HG02571 (cell line): ENCODE measurements around the gene ELL.
"Not testable (repeated sequence)": the region's sequence is repeated elsewhere in the genome, so short reads cannot be mapped to it uniquely, and the experiment has no call there.

Experiments used
- ATAC-seq: cut with Tn5 transposase; IDR thresholded peaks from one replicate; pipeline ENCODE4 v1.9.1; 2021; ENCODE audit warnings: mild to moderate bottlenecking, moderate library complexity; ENCODE audit not compliant: unreplicated experiment

Gene ELL

DNA sequence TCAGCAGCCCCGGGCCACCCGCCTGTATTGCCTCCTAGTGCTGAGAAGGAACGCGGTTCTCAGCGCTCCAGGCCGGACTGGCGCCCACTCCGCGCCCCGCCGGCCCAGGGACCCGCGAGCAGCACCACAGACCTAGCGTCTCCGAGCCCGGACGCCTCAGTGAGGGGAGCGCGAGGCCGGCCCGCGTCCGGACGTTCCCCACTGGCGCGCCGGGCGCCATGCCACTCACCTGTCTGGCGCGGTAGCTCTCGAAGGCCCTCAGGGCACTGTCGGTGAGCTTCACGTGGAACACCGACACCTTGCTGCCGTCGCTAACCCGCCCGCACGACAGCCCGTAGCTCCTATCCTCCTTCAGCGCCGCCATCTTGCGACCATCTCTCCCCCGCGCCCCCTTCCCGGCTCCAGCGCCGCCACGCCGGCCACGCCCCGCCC lies at the start of gene ELL:
Gene ELL (minus strand): TSS at position 379 of the 432 bp plus-strand sequence. CDS start 15 bp downstream, at position 364.
- ATAC-seq: peak; percentile 2

DNA sequence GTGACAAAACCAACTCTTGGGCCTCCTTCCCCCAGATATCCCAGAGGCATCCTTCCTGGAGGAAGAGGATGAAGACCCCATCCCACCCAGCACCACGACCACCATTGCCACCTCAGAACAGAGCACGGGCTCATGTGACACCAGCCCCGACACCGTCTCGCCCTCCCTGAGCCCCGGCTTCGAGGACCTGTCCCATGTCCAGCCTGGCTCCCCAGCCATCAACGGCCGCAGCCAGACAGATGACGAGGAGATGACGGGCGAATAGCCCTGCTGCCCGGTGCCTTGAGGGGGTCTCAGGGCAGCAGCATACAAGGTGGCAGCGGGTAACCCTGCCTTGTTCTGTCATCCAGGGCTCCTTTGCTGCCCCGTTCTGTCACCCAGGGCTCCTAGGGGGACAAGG lies 46.5 kb upstream of the ELL start:
- ATAC-seq: no peak

DNA sequence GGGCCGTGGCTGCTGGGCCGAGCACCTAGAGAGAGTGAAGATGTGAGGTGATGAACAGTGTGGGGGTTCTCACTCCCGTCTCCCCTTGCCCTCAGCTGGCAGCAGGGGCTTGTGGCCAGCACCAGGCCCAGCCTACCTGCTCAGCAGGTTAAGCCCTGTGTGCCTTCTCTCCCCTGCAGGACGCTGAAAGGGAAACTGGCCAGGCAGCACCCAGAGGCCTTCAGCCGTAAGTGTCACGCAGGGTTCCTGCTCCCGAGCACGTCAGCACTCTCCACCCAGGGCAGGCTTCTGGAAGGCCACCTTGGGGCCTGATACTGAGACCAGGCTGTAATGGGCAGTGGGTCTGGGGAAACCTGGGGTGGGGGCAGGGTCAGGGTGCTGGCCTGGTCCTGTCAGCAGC lies 45.1 kb upstream of the ELL start:
- no peak for ATAC-seq

DNA sequence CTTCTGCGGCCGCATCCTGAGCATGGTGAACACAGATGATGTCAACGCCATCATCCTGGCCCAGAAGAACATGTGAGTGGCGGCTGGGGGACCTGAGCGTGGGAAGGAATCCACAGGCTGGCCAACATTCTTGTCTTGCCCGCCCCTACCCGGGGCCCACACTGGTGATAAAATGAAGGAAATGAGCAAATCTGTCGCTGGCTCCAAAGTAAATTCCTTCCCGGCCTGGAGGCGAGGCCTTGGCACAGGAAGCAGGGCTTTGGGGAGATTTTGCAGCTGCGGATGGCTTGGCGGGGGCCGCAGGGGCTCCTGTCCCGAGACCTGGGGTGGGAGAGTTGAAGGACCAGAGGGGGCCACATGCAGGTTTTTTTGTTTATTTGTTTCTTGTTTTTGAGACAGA lies 40.2 kb upstream of the ELL start:
- no peak for ATAC-seq

DNA sequence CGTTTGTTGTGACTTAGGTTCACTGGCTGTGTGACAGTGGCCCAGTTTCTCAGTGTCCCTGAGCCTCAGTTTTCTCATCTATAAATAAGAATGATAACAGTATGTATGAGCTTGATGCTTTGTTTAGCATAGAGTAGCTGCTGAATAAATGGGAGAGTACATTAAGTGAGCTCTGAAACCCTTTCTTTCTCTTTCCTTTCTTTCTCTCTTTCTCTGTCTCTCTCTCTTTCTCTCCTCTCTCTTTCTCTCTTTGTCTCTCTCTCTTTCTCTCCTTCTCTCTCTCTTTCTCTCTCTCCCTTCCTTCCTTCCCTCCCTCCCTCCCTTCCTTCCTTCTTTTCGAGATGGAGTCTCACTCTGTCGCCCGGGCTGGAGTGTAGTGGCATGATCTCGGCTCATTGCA lies 37.8 kb upstream of the ELL start:
- no peak for ATAC-seq

DNA sequence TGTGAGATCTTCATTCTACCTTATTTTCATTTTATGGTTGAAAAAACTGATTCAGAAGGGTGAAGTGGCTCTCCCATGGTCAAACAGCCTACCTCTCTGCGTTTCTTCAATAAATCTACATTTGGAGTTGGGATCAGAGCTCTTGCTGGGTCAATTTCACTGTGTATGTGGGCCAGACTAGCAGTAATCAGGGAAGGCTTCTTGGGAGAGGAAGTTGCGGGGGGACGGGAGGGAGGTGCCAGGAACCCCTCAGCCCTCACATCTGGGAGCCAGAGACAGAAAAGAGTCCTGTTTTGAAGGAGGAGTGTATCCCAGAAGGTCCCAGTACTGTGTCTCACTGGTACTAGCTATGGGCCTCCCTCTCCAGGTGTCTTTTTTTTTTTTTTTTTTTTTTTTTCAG lies 36.7 kb upstream of the ELL start:
- ATAC-seq: no peak

DNA sequence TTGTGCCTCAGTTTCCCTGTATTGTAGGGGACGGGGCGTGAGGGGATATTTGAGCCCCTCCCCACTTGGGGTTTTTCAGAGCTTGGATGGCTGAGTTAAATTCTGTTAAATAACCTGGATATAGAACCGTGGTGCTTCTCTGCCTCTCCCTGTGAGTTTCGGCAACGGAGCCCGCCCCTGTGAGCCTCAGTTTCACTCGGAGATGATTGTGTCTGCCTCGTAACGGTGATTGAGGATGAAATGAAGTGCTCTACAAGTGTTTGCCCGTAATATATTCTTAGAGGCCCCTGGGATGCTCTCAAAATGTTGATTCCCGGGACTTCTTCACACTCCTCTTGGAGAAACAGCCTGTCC lies 36.3 kb upstream of the ELL start:
- ATAC-seq: no peak

DNA sequence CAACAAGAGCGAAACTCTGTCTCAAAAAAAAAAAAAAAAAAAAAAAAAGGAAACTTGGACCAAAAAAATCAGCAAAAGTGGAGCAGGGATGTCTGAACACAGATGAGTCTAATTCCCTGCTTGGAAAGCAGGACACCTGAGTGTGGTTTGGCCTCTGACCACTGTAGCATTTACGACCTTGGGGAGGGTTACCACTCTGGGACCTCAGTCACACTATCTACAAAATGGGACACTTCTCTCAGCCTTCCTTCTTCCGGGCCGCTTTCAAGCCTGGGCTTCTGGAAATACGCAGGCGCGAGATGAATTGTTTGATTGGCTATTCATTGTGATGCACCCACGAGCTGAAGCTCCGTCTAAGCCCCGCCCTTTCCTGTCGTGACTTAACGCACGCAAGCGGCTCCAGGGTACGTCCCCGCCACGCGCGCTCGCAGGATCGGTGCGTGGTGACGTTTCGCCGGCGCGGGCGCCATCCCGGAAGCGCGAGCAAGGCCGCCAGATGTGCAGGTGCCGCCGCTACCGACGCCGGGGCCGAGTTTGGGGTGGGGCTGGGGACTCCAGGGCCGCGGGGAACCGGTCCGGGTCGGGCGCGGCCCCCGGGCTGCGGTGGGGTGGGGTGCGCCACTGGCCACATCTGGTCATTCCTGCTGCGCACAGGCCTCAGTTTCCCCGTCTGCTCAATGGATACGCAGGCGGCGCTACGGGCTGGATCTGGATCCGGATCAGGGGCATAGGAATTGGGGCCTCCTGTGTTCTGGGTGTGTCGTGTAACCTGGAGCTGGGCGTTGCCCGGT lies 35.7 kb upstream of the ELL start, which contains the start of gene KXD1:
Gene KXD1 (plus strand): TSS at position 460 of the 791 bp plus-strand sequence. CDS start 4,187 bp downstream, outside the sequence.
- ATAC-seq: peak; percentile 93

DNA sequence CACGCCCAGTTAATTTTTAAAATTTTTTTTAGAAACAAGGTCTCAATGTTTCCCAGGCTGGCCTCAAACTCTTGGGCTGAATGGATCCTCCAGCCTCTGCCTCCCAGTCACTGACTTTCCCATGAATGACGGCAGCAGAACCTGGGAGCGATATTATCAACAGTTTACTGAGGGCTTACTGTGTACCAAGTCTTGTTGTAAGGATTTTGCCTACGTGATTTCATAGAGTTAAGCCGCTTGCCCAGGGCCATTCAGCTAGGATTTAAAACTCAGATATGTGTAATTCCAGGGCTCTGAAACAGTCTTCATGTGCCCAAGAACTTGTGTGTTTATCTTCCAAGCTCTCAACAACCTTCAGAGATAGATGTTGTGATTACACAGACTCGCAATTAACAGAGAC lies 29.8 kb upstream of the ELL start:
- ATAC-seq: no peak

DNA sequence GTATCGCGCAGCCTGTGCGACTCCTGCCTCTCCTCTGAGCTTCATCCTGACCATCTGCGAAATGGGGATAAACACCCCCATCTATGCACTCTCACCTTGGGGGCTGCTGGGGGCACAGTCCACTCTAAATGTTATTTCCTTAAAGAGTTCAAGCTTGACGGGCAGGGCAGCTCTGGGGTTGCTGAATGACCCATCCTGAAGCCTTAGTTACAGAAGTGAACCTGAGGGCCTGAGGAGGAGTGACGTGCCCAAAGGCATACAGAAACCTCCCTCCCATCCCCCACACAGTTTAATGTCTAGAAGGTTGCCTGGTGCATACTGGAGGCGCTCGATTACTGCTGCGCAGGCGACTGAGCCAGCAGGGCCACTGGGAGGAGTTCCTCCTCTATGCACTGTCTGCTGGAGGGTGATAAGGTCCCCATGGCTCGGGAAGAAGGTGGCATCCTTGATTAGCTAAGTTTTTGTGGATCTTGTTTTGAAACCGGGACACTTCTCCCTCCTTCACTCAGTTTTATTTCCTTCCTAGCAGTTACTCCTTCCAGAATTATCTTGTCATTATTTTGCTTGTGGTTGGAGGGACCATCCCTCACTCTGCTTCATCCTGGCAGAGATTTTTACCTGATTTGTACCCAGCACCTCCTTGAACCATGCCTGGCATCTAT lies 22.1 kb upstream of the ELL start:
- peak; percentile 50 for ATAC-seq

DNA sequence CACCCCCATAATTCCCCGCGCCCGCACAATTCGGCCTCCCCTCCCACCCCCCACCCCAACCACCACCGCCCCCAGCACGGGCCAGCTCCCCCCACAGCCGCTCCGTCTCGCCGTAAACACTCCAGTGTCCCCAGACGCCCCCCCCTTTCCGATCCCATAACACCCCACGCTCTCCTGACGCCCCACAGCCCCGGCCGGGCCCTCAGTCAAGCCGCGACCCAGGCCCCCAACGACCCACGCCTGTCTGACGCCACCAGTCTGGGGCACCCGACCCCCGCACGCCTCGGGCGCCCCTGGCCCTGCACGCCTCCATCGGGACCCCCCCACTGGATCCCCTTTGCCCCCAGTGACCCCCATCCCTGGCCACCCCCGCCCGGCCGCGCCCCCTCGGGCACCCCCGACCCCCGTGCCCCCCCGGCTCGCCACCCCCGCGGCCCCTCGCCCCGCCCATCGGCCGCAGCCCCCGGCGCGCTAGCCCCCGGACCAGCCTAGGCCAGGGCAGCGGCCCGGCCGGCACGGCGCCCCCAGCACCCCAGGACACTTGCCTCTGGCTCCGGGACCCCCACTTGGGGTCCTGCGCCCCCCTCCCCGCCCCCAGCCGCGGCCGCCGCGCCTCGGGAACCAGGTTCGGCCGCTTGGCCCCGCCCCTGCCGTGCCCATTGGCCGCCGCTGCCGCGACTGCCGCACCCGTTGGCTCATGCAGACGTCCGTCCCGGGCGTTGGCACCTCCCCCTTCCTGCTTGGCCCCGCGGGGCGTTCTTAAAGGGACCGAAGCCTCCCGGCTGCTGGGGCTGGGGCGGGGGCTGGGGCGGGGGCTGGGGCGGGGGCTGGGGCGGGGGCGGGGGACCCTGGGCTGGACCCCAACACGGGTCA lies 21.3 kb upstream of the ELL start, which contains the start of gene FKBP8:
Gene FKBP8 (minus strand): TSS at position 633 of the 873 bp plus-strand sequence. CDS start 1,603 bp downstream, outside the sequence.
- ATAC-seq: peak; percentile 94

DNA sequence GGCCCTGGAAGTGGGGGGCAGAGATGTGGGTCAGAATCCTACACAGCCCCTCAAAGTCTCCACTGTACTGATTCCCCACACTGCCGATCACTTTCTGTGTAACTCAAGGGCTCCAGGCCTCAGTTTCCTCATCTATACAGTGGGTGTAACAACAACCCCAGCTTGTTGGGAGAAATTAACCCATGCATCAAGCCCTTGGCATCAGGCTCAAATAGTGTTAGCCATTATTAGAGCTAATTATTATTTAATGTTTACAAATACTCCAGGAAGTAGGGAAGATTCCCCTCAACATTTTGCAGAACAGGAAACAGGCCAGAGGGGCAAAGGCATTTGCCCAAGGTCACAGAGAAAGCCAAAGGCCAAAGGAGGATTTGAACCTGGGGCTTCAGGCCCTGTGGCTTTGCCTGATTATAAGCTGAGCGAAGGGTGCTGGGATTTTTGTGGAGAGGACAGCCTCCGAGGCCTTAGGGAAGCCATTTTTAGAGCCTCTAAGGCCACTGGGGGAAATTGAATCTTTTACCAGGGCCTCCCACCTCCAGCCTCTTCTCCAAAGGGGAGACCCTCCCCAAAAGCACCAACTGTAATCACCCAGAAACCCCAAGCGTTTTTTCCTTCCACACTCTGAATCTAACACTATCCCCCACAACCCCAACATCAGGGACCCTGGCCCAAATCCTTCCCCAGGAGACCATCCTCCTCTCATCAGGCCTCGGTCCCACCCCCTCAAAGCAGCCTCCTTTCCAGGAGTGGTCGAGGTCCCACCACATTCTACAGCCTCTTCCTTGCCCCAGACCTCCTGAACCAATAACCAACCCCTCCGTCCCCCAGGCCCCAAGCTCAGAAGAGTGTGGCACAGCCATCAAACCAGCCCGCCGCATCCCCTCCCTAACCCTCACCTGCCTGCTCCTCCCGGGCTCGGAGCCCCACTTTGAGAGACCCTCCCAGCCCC lies 20.4 kb upstream of the ELL start:
- no peak for ATAC-seq

DNA sequence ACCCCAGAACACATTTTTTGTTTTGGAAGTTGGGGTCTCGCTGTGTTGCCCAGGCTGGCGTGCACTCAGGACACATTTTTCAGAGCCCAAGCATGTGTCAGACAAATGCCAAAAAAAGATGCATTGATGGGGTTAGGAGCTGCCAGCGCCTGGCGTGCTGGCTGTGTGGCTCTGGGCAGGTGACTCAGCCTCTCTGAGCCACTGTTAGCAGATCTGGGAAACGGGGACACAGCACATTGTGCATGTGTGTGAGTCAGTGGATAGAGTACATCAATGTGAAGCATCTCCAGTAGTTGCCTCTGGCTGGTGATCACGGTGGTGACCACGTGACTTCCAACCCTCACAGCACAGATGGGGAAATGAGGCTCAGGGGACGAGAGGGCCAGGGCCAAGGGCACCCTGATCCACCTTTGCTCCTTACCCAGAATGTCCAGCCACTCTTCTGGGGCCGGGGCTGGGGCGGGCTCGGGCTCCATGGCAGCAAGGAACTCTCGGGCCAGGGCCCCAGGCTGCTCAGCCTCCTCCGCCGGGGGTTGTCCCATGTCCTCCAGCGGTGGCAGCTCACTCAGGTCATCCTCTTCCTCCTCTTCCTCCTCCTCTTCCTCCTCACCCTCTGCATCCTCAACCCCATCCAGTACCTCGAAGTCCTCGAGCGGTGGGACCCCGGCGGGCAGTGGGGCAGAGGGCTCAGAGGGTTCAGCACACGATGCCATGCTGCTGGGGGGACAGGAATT lies 19.6 kb upstream of the ELL start:
- no peak for ATAC-seq

DNA sequence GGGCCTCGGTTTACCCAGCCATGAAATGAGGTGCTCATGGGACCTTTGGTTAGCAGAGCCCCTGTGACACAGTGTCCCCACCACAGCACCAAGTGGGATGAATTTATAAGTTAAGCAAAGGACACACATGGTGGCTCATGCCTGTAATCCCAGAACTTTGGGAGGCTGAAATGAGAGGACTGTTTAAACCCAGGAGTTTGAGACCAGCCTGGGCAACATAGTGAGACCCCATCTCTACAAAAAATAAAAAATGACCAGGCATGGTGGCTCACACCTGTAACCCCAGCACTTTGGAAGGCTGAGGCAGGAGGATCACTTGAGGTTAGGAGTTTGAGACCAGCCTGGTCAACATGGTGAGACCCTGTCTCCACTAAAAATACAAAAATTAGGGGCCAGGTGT lies 18.3 kb upstream of the ELL start:
- not testable (repeated sequence) for ATAC-seq

DNA sequence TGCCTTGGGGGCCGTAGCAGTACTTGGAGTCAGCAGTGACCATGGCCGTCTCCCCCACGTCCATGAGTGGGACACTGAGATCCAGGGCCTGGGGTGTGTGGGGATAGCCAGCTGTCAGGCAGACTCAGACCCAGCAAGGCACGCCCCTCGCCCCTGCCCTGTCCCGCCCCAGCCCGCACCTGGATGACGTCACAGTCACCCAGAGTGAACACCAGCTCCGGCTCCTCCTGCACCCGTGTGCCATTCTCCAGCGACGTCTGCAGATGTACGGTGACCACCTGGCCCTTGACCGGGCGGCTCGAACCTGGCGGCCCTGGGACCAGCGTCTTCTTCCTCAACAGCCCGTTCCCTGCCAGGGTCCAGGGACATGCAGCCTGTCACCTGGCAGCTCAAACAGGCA lies 17.5 kb upstream of the ELL start:
- ATAC-seq: no peak

DNA sequence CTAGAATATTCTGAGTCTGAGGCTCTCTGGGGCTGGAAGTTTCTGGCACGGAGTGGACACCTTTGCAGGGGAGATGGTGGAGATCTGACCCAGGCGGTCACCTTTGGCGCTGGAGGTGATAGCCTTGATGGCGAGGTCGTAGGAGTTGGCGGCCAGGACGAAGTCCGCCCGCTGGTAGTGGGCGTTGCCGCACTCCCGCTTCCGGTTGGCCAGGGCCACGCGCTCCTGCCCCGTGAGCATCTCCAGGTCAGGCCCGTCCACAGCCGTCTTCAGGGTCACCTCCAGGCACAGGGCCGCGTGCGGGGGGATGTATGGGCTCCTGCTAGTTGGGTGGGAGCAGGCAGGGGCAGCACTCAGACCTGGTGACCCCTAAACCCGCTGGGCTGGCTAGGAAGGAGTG lies 16.2 kb upstream of the ELL start:
- no peak for ATAC-seq

DNA sequence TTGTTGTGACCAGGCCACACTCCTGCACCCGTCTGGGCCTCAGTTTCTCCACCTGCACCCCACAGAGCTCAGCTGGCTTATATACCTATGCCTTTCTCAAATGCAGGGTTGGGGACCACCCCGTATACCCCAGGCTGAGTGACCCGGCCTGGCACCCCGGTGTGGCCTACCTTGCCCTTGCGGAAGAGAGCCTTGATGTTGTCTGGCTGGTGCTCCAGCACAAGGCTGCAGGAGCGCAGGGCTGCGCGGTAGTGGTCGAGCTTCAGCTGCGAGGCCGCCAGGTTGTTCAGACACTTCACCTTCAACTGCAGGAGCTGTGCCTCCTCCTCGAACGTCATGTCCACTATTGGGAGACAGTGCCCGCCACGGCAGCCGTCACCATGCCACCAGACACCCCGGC lies 15.6 kb upstream of the ELL start:
- ATAC-seq: no peak

DNA sequence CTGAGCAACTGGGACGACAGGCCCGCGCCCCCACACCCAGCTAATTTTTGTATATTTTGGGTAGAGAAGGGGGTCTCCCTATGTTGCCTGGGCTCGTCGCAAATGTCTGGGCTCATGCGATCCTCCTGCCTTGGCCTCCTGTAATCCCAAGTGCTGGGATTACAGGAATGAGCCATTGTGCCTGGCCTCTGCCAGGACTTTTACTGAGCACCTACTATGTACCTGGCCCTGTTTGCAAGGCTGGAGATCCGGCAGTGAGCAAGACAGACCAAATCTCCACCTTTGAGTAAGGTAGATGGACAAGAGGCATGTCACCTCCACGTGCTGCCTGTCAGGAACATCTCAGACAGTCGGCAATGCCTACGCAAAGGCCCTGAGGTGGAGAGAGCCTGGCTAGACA lies 14.6 kb upstream of the ELL start:
- ATAC-seq: no peak

DNA sequence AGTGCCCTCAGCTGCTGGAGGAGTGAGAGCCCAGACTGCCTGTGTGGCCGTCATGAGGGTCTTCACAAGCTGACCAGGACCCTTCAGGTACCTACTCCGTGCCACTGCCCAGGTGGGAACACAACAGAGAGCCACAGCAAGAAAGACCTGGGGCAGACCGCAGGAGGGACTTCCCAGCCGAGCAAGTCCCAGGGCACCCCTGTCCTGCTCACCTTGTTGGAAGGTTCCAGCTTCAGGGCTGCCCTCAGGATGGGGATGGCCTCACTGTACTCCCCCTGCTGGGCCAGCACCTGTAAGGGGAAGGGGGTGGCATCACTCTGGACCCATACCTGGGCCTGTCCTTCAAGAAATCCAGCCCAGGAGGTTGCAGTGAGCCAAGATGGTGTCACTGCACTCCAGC lies 11.2 kb upstream of the ELL start:
- ATAC-seq: no peak
